Fibroblast of lung (primary cell): ENCODE measurements around the gene WSCD2. TPM values are rescaled to one million over a fixed set of nuclear protein-coding genes. Genes with fewer than 3 reads are reported as not detected.

Source experiments
- DNase-seq, 2 donors: peaks; one replicate each; pipeline versions ENCODE4 v3.0.0 to v3.0.0-alpha.2; 2010; ENCODE audit warnings: low read depth in 2 of 2
- H2AFZ ChIP-seq: 2 replicates; pipeline ENCODE4 v1.5.1; 2012; ENCODE audit warnings: low read length, control low read depth, inconsistent platforms
- H3K27ac ChIP-seq: 2 replicates; pipeline ENCODE4 v1.5.1; 2011; ENCODE audit warnings: low read length, control low read depth; ENCODE audit not compliant: insufficient read depth
- H3K27me3 ChIP-seq: 2 replicates; pipeline ENCODE4 v1.5.1; 2011; ENCODE audit warnings: mild to moderate bottlenecking, low read length; ENCODE audit not compliant: control insufficient read depth, insufficient read depth
- H3K36me3 ChIP-seq: 2 replicates; pipeline ENCODE4 v1.5.1; 2011; ENCODE audit warnings: low read length; ENCODE audit not compliant: control insufficient read depth, insufficient read depth
- H3K4me1 ChIP-seq: 2 replicates; pipeline ENCODE4 v1.5.1; 2011; ENCODE audit warnings: low read length; ENCODE audit not compliant: control insufficient read depth, insufficient read depth; ENCODE audit errors: extremely low read depth
- H3K4me2 ChIP-seq: 2 replicates; pipeline ENCODE4 v1.5.1; 2011; ENCODE audit warnings: low read length, control low read depth; ENCODE audit not compliant: insufficient read depth; ENCODE audit errors: extremely low read depth
- H3K4me3 ChIP-seq, 4 experiments: fragments of 200-600 bp in 1 of 4; sonication (generic) in 1 of 4; replicated peaks in 1 of 4; 2 replicates each; pipeline ENCODE4 v1.5.1; 2011 to 2016; ENCODE audit warnings: low read length in 4 of 4, low read depth in 3 of 4, mild to moderate bottlenecking in 3 of 4, control low read depth in 2 of 4, inconsistent platforms in 1 of 4, mixed read lengths in 1 of 4; ENCODE audit not compliant: insufficient read depth in 1 of 4; ENCODE audit errors: control extremely low read depth in 1 of 4
- H3K79me2 ChIP-seq: 2 replicates; pipeline ENCODE4 v1.5.1; 2012; ENCODE audit warnings: mild to moderate bottlenecking, low read length, inconsistent platforms; ENCODE audit not compliant: control insufficient read depth, insufficient read depth
- H3K9ac ChIP-seq: 2 replicates; pipeline ENCODE4 v1.5.1; 2011; ENCODE audit warnings: mild to moderate bottlenecking, low read length, control low read depth; ENCODE audit not compliant: insufficient read depth
- H3K9me3 ChIP-seq: 2 replicates; pipeline ENCODE4 v1.5.1; 2012; ENCODE audit warnings: low read depth, low read length; ENCODE audit not compliant: control insufficient read depth, insufficient read depth
- H4K20me1 ChIP-seq: 2 replicates; pipeline ENCODE4 v1.5.1; 2011; ENCODE audit warnings: low read length; ENCODE audit not compliant: control insufficient read depth, insufficient read depth; ENCODE audit errors: extremely low read depth
- CTCF ChIP-seq, 2 donors: IDR thresholded peaks in 1 of 2; conservative IDR thresholded peaks in 1 of 2; 1 replicate in 1 of 2; 2 replicates in 1 of 2; pipeline ENCODE4 v1.5.1; 2011 to 2012; ENCODE audit warnings: low read length in 2 of 2, control low read depth in 1 of 2, inconsistent platforms in 1 of 2, low read depth in 1 of 2, mild to moderate bottlenecking in 1 of 2
- EZH2 ChIP-seq: IDR thresholded peaks from 2 replicates; pipeline ENCODE4 v1.5.1; 2012; ENCODE audit warnings: low read length, control low read depth, mild to moderate bottlenecking; ENCODE audit errors: missing control alignments
- polyA plus RNA-seq, 2 donors: library from polyadenylated mRNA; depleted of rRNA in 1 of 2; stranded (reverse) in 1 of 2; unstranded in 1 of 2; fragments of >200 nt; gene quantifications; 2 replicates each; pipeline ENCODE4 v1.2.1, GENCODE V29; 2011 to 2012; ENCODE audit warnings: missing spikeins in 1 of 2
- total RNA-seq: library from RNA; depleted of rRNA; stranded (reverse); fragments of >200 nt; gene quantifications from 2 replicates; pipeline ENCODE4 v1.2.1, GENCODE V29; 2014

Gene WSCD2
- total and polyA plus RNA-seq, 2 donors (not counting 1 experiment from before 2014, with no cell fraction given): not detected

GRCh38 chr12:108152170-108152538, 23.1 kb downstream of the WSCD2 start:
- Histone ChIP-seq H3K4me2 (no peak overlapping the region), H3K4me1 (no peaks in the 10 kb centered on the region), H3K36me3 (no peaks in the 10 kb centered on the region), H3K9ac (no peak overlapping the region), H3K4me3 (no peak overlapping the region), H2AFZ (no peak overlapping the region), H3K27me3 (no peaks in the 10 kb centered on the region), H3K79me2 (no peaks in the 10 kb centered on the region), H3K9me3 (no peaks in the 10 kb centered on the region), H3K27ac (no peak overlapping the region), H4K20me1 (no peaks in the 10 kb centered on the region)
- no peak for TF ChIP-seq CTCF (conservative IDR thresholded peaks at IDR 0.05 in 1 of 2, IDR thresholded peaks at IDR 0.05 in 1 of 2; ENCODE audit: low read depth in 1 of 2, low read length in 2 of 2)
- no peak for TF ChIP-seq EZH2
- no peak for DNase-seq

GRCh38 chr12:108156717-108157116, 27.6 kb downstream of the WSCD2 start:
- Histone ChIP-seq H3K27ac (no peak overlapping the region), H3K9ac (no peak overlapping the region), H3K27me3 (no peaks in the 10 kb centered on the region), H3K9me3 (no peaks in the 10 kb centered on the region), H2AFZ (no peak overlapping the region), H3K4me2 (no peak overlapping the region), H3K36me3 (no peaks in the 10 kb centered on the region), H3K79me2 (no peaks in the 10 kb centered on the region), H4K20me1 (no peaks in the 10 kb centered on the region), H3K4me3 (no peak overlapping the region), H3K4me1 (no peaks in the 10 kb centered on the region)
- TF ChIP-seq EZH2: no peak
- TF ChIP-seq CTCF (conservative IDR thresholded peaks at IDR 0.05 in 1 of 2, IDR thresholded peaks at IDR 0.05 in 1 of 2; ENCODE audit: low read depth in 1 of 2, low read length in 2 of 2): no peak
- no peak for DNase-seq

- no peaks in the 10 kb centered on the region for H3K4me1 ChIP-seq
- no peaks in the 10 kb centered on the region for H3K9me3 ChIP-seq
- no peak overlapping the region for H3K9ac ChIP-seq
- no peak overlapping the region for H2AFZ ChIP-seq
- no peak overlapping the region for H3K4me3 ChIP-seq
- H3K27me3 ChIP-seq: no peaks in the 10 kb centered on the region
- TF ChIP-seq EZH2 (no peak), CTCF (conservative IDR thresholded peaks at IDR 0.05 in 1 of 2, IDR thresholded peaks at IDR 0.05 in 1 of 2; ENCODE audit: low read depth in 1 of 2, low read length in 2 of 2) (no peak)
- H4K20me1 ChIP-seq: no peaks in the 10 kb centered on the region
- H3K36me3 ChIP-seq: no peaks in the 10 kb centered on the region
- H3K27ac ChIP-seq: no peak overlapping the region
- no peak overlapping the region for H3K4me2 ChIP-seq
- no peak for DNase-seq
- no peaks in the 10 kb centered on the region for H3K79me2 ChIP-seq
These were observed 28.9 kb downstream of the WSCD2 start for GRCh38 chr12:108157870-108158459.
